H9 (cell line): ENCODE measurements around the gene ASB18. TPM values are rescaled to one million over a fixed set of nuclear protein-coding genes. Genes with fewer than 3 reads are reported as not detected.

Experiments used
- DNase-seq: peaks from one replicate; pipeline ENCODE4 v3.0.0-alpha.2; 2017
- H2AFZ ChIP-seq: one replicate; pipeline ENCODE4 v1.6.1; 2013; ENCODE audit warnings: mild to moderate bottlenecking, low read length, control low read depth, moderate library complexity
- H2AK5ac ChIP-seq: 2 replicates; pipeline ENCODE4 v1.6.1; 2013; ENCODE audit warnings: low read length, control low read depth, mixed read lengths; ENCODE audit not compliant: insufficient read length
- H2BK120ac ChIP-seq: one replicate; pipeline ENCODE4 v1.6.1; 2013; ENCODE audit warnings: low read depth, mild to moderate bottlenecking, low read length, control low read depth, inconsistent platforms; ENCODE audit not compliant: poor library complexity, severe bottlenecking
- H2BK12ac ChIP-seq: 2 replicates; pipeline ENCODE4 v1.6.1; 2013; ENCODE audit warnings: low read length, control low read depth, mixed read lengths, low read depth; ENCODE audit not compliant: insufficient read length
- H2BK15ac ChIP-seq: 2 replicates; pipeline ENCODE4 v1.6.1; 2013; ENCODE audit warnings: low read depth, low read length, control low read depth
- H2BK20ac ChIP-seq: one replicate; pipeline ENCODE4 v1.6.1; 2013; ENCODE audit warnings: low read depth, mild to moderate bottlenecking, low read length, control low read depth, inconsistent platforms; ENCODE audit not compliant: poor library complexity, severe bottlenecking
- H2BK5ac ChIP-seq: 2 replicates; pipeline ENCODE4 v1.6.1; 2013; ENCODE audit warnings: low read length, control low read depth, mixed read lengths; ENCODE audit not compliant: insufficient read length
- H3K14ac ChIP-seq: 2 replicates; pipeline ENCODE4 v1.6.1; 2013; ENCODE audit warnings: low read length, control low read depth; ENCODE audit not compliant: insufficient read depth
- H3K18ac ChIP-seq: 2 replicates; pipeline ENCODE4 v1.6.1; 2013; ENCODE audit warnings: low read depth, mild to moderate bottlenecking, mixed read lengths, low read length, control low read depth; ENCODE audit not compliant: insufficient read length
- H3K23ac ChIP-seq: 2 replicates; pipeline ENCODE4 v1.6.1; 2013; ENCODE audit warnings: low read length, control low read depth, mixed read lengths, low read depth; ENCODE audit not compliant: insufficient read length
- H3K23me2 ChIP-seq: 2 replicates; pipeline ENCODE4 v1.6.1; 2013; ENCODE audit warnings: low read depth, mild to moderate bottlenecking, mixed read lengths, low read length, control low read depth; ENCODE audit not compliant: insufficient read length, poor library complexity, severe bottlenecking
- H3K27ac ChIP-seq: 2 replicates; pipeline ENCODE4 v1.5.1; 2013; ENCODE audit warnings: low read length, control low read depth, mixed read lengths, low read depth; ENCODE audit not compliant: insufficient read length
- H3K27me3 ChIP-seq: 2 replicates; pipeline ENCODE4 v1.6.1; 2013; ENCODE audit warnings: low read length, control low read depth, inconsistent platforms; ENCODE audit not compliant: insufficient read depth
- H3K4ac ChIP-seq: 2 replicates; pipeline ENCODE4 v1.6.1; 2013; ENCODE audit warnings: low read depth, mild to moderate bottlenecking, control low read depth, inconsistent platforms, low read length, moderate library complexity
- H3K4me1 ChIP-seq: 2 replicates; pipeline ENCODE4 v1.6.1; 2013; ENCODE audit warnings: low read length, control low read depth, inconsistent platforms; ENCODE audit not compliant: insufficient read depth
- H3K4me2 ChIP-seq: 2 replicates; pipeline ENCODE4 v1.6.1; 2013; ENCODE audit warnings: low read length, control low read depth, mixed read lengths; ENCODE audit not compliant: insufficient read length, insufficient read depth
- H3K56ac ChIP-seq: 2 replicates; pipeline ENCODE4 v1.6.1; 2013; ENCODE audit warnings: low read depth, mild to moderate bottlenecking, mixed read lengths, low read length, control low read depth; ENCODE audit not compliant: insufficient read length
- H3K79me1 ChIP-seq: 2 replicates; pipeline ENCODE4 v1.6.1; 2013; ENCODE audit warnings: low read depth, mild to moderate bottlenecking, moderate library complexity, low read length, control low read depth, inconsistent platforms; ENCODE audit not compliant: insufficient read depth, poor library complexity, severe bottlenecking
- H3K79me2 ChIP-seq: 2 replicates; pipeline ENCODE4 v1.6.1; 2013; ENCODE audit warnings: low read length, control low read depth, inconsistent platforms; ENCODE audit not compliant: insufficient read depth
- H3K9ac ChIP-seq: 2 replicates; pipeline ENCODE4 v1.6.1; 2013; ENCODE audit warnings: low read length, control low read depth, mixed read lengths; ENCODE audit not compliant: insufficient read length; ENCODE audit errors: extremely low read depth
- H3K9me3 ChIP-seq: one replicate; pipeline ENCODE4 v1.6.1; 2013; ENCODE audit warnings: low read depth, low read length, inconsistent platforms; ENCODE audit not compliant: control insufficient read depth
- H3T11ph ChIP-seq: one replicate; pipeline ENCODE4 v1.6.1; 2013; ENCODE audit warnings: mild to moderate bottlenecking, low read length, control low read depth, inconsistent platforms
- H4K20me1 ChIP-seq: one replicate; pipeline ENCODE4 v1.6.1; 2013; ENCODE audit not compliant: control insufficient read depth, insufficient read length, insufficient read depth
- H4K5ac ChIP-seq: 2 replicates; pipeline ENCODE4 v1.6.1; 2013; ENCODE audit warnings: low read depth, mild to moderate bottlenecking, mixed read lengths, low read length, control low read depth; ENCODE audit not compliant: insufficient read length
- H4K8ac ChIP-seq: replicated peaks from 2 replicates; pipeline ENCODE4 v1.6.1; 2013; ENCODE audit warnings: low read length, control low read depth, mixed read lengths, low read depth; ENCODE audit not compliant: insufficient read length
- H4K91ac ChIP-seq: 2 replicates; pipeline ENCODE4 v1.6.1; 2013; ENCODE audit warnings: low read depth, mild to moderate bottlenecking, moderate library complexity, mixed read lengths, low read length, control low read depth; ENCODE audit not compliant: insufficient read length
- H3K27ac Mint-ChIP-seq, 3 experiments: 2 replicates in 2 of 3; 3 replicates in 1 of 3; pipeline ENCODE4 v1.8.0; 2020 to 2021; ENCODE audit warnings: mixed read lengths in 3 of 3, mild to moderate bottlenecking in 1 of 3, moderate library complexity in 1 of 3
- H3K27me3 Mint-ChIP-seq: 2 replicates; pipeline ENCODE4 v1.8.0; 2021; ENCODE audit warnings: low read depth, mild to moderate bottlenecking, moderate library complexity, mixed read lengths
- H3K36me3 Mint-ChIP-seq, 3 experiments: 2 replicates in 2 of 3; 3 replicates in 1 of 3; pipeline ENCODE4 v1.8.0; 2020 to 2021; ENCODE audit warnings: low read depth in 3 of 3, mixed read lengths in 3 of 3; ENCODE audit not compliant: insufficient read depth in 1 of 3
- H3K4me1 Mint-ChIP-seq, 2 experiments: 2 replicates each; pipeline ENCODE4 v1.8.0; 2020; ENCODE audit warnings: mixed read lengths in 2 of 2
- H3K4me3 Mint-ChIP-seq, 2 experiments: 2 replicates in 1 of 2; 3 replicates in 1 of 2; pipeline ENCODE4 v1.8.0; 2020 to 2021; ENCODE audit warnings: mild to moderate bottlenecking in 2 of 2, mixed read lengths in 2 of 2, moderate library complexity in 1 of 2
- H3K9me3 Mint-ChIP-seq, 2 experiments: 2 replicates in 1 of 2; 3 replicates in 1 of 2; pipeline ENCODE4 v1.8.0; 2020; ENCODE audit warnings: mild to moderate bottlenecking in 2 of 2, mixed read lengths in 2 of 2, moderate library complexity in 1 of 2
- WGBS: extraction: QIAGEN DNeasy Blood & Tissue Kit; methylation state at CpG from one replicate; pipeline ENCODE4 v1.1.7; 2013; ENCODE audit warnings: missing lambda C conversion rate, low lambda C conversion rate, mixed read lengths; ENCODE audit not compliant: insufficient read length; ENCODE audit errors: extremely low coverage; 5-methylcytosine and 5-hydroxymethylcytosine counted together
- total RNA-seq: library from RNA; stranded (reverse); gene quantifications from 2 replicates; pipeline ENCODE4 v1.2.1, GENCODE V29; 2021
- TF ChIP-seq, protein P1 (sequence below): fragments of 200-600 bp; sonication (generic); conservative IDR thresholded peaks from 3 replicates; pipeline ENCODE4 v1.8.0; 2021; ENCODE audit warnings: antibody characterized with exemption, mild to moderate bottlenecking

The ASB18 gene
- total RNA-seq, 1 experiment from 2014 or later, result not detected

DNA sequence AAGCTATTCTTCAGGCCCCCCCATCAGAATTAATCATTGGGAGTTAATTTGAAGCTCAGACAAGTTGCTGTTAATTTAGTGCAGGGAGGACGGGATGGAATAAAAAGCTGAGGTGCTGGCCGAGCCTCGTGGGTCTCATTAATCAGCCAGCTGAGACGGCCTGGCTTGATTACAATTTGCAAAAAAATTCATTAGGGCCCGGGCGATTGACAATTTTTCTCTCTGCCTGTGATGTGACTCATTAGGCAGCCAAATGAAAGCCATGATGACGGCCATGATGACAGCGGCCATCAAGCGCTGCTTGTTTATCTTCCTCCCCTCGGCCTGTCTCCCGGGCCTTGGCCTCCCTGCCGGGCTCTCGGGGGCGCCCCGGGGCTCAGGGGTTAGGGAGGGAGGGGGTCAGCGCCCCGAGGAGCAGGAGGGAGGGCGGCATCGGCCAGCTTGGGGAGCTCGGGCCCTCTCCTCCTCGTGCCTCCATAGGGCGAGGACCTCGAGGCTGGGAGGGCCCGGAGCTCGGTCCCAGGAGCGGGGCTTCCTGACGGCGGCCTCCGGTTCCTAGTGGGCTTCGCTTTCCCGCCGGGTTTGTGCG, 101.2 kb downstream of the ASB18 start:
- peak overlapping the region in 1 of 2 experiments; percentile 53; a peak in 2 of 5 replicates for H3K4me3 Mint-ChIP-seq
- DNase-seq, result no peak
- Histone ChIP-seq H2BK15ac (no peak overlapping the region), H3K27ac (no peak overlapping the region), H2BK20ac (no peak overlapping the region), H4K8ac (no peak overlapping the region), H3K23me2 (peaks cover 21% of the 10 kb centered on the region), H3K18ac (no peak overlapping the region), H3K4me2 (no peak overlapping the region), H4K91ac (no peak overlapping the region), H3K4ac (no peak overlapping the region), H3K14ac (no peak overlapping the region), H2BK5ac (no peak overlapping the region), H3K79me2 (no peaks in the 10 kb centered on the region), H3T11ph (no peak overlapping the region), H3K9me3 (no peaks in the 10 kb centered on the region), H3K4me1 (peaks cover 4% of the 10 kb centered on the region; the same call in 1 of the 2 replicates), H3K23ac (no peak overlapping the region), H3K56ac (no peak overlapping the region), H3K9ac (no peak overlapping the region), H3K27me3 (peaks cover 73% of the 10 kb centered on the region), H2AK5ac (no peak overlapping the region), H2BK120ac (no peak overlapping the region), H2AFZ (no peak overlapping the region), H4K5ac (no peak overlapping the region), H2BK12ac (no peak overlapping the region), H4K20me1 (no peaks in the 10 kb centered on the region), H3K79me1 (no peaks in the 10 kb centered on the region)
- WGBS, result no CpG with 5 or more reads among the region's 33 CpGs
- peaks cover 95% of the 10 kb centered on the region for H3K27me3 Mint-ChIP-seq
- H3K27ac Mint-ChIP-seq, result no peak overlapping the region
- H3K9me3 Mint-ChIP-seq, result peaks cover 0 to 3% of the 10 kb centered on the region in 2 experiments; a peak in 2 of 5 replicates
- H3K36me3 Mint-ChIP-seq, result peaks cover 0 to 2% (median 0%) of the 10 kb centered on the region in 3 experiments; a peak in 2 of 7 replicates
- TF ChIP-seq, protein P1, sequence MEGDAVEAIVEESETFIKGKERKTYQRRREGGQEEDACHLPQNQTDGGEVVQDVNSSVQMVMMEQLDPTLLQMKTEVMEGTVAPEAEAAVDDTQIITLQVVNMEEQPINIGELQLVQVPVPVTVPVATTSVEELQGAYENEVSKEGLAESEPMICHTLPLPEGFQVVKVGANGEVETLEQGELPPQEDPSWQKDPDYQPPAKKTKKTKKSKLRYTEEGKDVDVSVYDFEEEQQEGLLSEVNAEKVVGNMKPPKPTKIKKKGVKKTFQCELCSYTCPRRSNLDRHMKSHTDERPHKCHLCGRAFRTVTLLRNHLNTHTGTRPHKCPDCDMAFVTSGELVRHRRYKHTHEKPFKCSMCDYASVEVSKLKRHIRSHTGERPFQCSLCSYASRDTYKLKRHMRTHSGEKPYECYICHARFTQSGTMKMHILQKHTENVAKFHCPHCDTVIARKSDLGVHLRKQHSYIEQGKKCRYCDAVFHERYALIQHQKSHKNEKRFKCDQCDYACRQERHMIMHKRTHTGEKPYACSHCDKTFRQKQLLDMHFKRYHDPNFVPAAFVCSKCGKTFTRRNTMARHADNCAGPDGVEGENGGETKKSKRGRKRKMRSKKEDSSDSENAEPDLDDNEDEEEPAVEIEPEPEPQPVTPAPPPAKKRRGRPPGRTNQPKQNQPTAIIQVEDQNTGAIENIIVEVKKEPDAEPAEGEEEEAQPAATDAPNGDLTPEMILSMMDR, result no peak
- peaks cover 48 to 52% of the 10 kb centered on the region in 2 experiments for H3K4me1 Mint-ChIP-seq
